ENCODE results near the gene CXCR5. TPM values are rescaled to one million over a fixed set of nuclear protein-coding genes. Genes with fewer than 3 reads are reported as not detected.

CXCR5 gene
- polyA plus RNA-seq, 1 donor (not counting 4 experiments of a cell fraction or from before 2014, with no cell fraction given), result not detected

DNA sequence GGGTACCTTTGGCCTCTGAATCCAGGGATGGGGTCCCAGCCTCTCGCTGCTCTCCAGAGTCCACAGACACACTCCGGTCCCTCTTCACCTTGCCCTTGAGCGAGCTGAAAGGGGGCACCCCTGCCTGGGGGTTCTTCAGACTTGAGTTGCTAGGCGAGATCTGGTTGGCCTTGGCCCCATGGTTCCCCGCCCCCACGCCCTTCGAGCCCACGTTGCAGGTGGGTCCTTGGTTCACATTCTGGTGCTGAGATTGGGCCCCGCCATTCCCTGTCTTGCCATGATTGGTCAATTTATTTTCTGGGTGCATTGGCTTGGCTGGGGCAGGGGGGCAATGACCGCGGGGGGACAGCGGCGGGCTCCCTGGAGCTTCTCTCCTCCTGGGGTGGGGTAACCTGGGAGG is 24.6 kb downstream of the CXCR5 start:
- Histone ChIP-seq H3K4me3 (ENCODE audit: control insufficient read depth in 2 of 3, extremely low read depth in 1 of 3, insufficient read depth in 2 of 3, low read depth in 1 of 3, low read length in 3 of 3) (no peak overlapping the region), H3K9me1 (ENCODE audit: control insufficient read depth, extremely low read depth, insufficient read depth, low read length) (no peaks in the 10 kb centered on the region), H3K79me2 (ENCODE audit: control insufficient read depth, insufficient read depth, low read length) (peaks cover 56% of the 10 kb centered on the region), H3K9me3 (ENCODE audit: control insufficient read depth, low read depth, low read length) (no peaks in the 10 kb centered on the region), H2AFZ (ENCODE audit: control insufficient read depth, low read length) (no peak overlapping the region), H3K4me2 (ENCODE audit: control insufficient read depth, extremely low read depth, insufficient read depth, low read depth, low read length) (no peak overlapping the region), H3K9ac (ENCODE audit: control insufficient read depth, extremely low read depth, insufficient read depth, low read length) (no peak overlapping the region), H3K4me1 (ENCODE audit: control insufficient read depth, extremely low read depth, insufficient read depth, low read length) (peaks cover 56% of the 10 kb centered on the region), H3K36me3 (ENCODE audit: control insufficient read depth in 2 of 2, extremely low read depth in 1 of 2, insufficient read depth in 2 of 2, low read length in 2 of 2) (peaks cover 29 to 39% of the 10 kb centered on the region in 2 experiments), H3K27me3 (ENCODE audit: control insufficient read depth, extremely low read depth, insufficient read depth, low read length) (no peaks in the 10 kb centered on the region), H4K20me1 (ENCODE audit: control insufficient read depth, extremely low read depth, insufficient read depth, low read length) (peaks cover 6% of the 10 kb centered on the region), H3K27ac (ENCODE audit: control insufficient read depth, insufficient read depth, low read length) (no peak overlapping the region)
- dilution Hi-C loops (cut with MboI; ENCODE audit: extremely low pct_ligation_motif_present, low sequenced_read_pairs), result no loop called here
- no peak for DNase-seq (ENCODE audit: low read depth, low spot score)
- TF ChIP-seq EZH2 (IDR thresholded peaks at IDR 0.05; ENCODE audit: low read length), result no peak
- TF ChIP-seq, protein P1, sequence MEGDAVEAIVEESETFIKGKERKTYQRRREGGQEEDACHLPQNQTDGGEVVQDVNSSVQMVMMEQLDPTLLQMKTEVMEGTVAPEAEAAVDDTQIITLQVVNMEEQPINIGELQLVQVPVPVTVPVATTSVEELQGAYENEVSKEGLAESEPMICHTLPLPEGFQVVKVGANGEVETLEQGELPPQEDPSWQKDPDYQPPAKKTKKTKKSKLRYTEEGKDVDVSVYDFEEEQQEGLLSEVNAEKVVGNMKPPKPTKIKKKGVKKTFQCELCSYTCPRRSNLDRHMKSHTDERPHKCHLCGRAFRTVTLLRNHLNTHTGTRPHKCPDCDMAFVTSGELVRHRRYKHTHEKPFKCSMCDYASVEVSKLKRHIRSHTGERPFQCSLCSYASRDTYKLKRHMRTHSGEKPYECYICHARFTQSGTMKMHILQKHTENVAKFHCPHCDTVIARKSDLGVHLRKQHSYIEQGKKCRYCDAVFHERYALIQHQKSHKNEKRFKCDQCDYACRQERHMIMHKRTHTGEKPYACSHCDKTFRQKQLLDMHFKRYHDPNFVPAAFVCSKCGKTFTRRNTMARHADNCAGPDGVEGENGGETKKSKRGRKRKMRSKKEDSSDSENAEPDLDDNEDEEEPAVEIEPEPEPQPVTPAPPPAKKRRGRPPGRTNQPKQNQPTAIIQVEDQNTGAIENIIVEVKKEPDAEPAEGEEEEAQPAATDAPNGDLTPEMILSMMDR (optimal IDR thresholded peaks at IDR 0.05 in 1 of 3, IDR thresholded peaks at IDR 0.05 in 1 of 3, conservative IDR thresholded peaks at IDR 0.05 in 1 of 3; ENCODE audit: extremely low read depth in 1 of 3, insufficient read depth in 2 of 3, low read length in 3 of 3), result no peak
- no peak for FAIRE-seq

DNA sequence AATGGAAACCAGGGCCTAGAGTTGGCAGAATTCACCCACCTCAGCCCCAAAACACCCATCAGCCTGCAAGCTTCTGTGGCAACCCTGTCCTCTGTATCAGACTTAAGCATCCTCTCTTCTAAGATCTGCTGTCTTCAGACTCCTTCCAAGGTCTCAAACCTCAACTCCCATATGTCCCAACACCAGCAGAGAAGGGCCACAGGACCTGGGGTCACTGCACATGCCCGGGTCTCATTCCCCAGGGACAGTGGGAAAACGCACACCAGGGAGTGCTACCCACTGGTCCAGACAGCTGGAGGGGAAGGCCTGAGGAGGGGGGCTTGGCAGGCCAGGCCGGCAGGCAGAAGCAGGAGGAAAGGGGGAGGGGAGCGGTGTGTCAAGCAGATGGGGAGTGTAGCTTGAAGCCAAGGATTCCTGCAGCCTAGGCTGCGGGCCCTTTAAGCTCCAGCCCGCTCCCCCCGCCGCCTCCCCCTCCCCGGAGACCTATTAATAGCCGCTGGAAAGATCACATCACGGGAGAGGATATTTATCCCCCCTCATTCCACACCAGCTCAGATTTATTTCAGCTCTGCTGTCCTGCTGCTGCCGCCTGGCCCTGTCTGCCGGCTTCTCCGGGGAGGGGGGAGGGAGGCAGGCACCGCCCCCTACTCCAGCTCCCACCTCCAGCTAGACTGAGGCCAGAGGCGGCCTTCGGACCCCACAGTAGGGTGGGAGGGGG is 25.4 kb downstream of the CXCR5 start:
- no peaks in the 10 kb centered on the region for H3K9me3 ChIP-seq (ENCODE audit: control insufficient read depth, low read depth, low read length)
- no peaks in the 10 kb centered on the region for H3K9me1 ChIP-seq (ENCODE audit: control insufficient read depth, extremely low read depth, insufficient read depth, low read length)
- dilution Hi-C loops (cut with MboI; ENCODE audit: extremely low pct_ligation_motif_present, low sequenced_read_pairs), result no loop called here
- DNase-seq (ENCODE audit: low read depth, low spot score) (no peak), FAIRE-seq (no peak)
- peaks cover 53% of the 10 kb centered on the region for H3K79me2 ChIP-seq (ENCODE audit: control insufficient read depth, insufficient read depth, low read length)
- H3K36me3 ChIP-seq (ENCODE audit: control insufficient read depth in 2 of 2, extremely low read depth in 1 of 2, insufficient read depth in 2 of 2, low read length in 2 of 2), result peaks cover 24 to 34% of the 10 kb centered on the region in 2 experiments
- no peak overlapping the region for H2AFZ ChIP-seq (ENCODE audit: control insufficient read depth, low read length)
- peak overlapping the region; percentile 79 for H3K4me2 ChIP-seq (ENCODE audit: control insufficient read depth, extremely low read depth, insufficient read depth, low read depth, low read length)
- H3K9ac ChIP-seq (ENCODE audit: control insufficient read depth, extremely low read depth, insufficient read depth, low read length), result peak overlapping the region; percentile 80
- peaks cover 4% of the 10 kb centered on the region for H4K20me1 ChIP-seq (ENCODE audit: control insufficient read depth, extremely low read depth, insufficient read depth, low read length)
- H3K4me1 ChIP-seq (ENCODE audit: control insufficient read depth, extremely low read depth, insufficient read depth, low read length), result peaks cover 64% of the 10 kb centered on the region
- H3K4me3 ChIP-seq (ENCODE audit: control insufficient read depth in 2 of 3, extremely low read depth in 1 of 3, insufficient read depth in 2 of 3, low read depth in 1 of 3, low read length in 3 of 3), result peak overlapping the region; percentile 33 to 62 (median 62)
- peak overlapping the region; percentile 88 for H3K27ac ChIP-seq (ENCODE audit: control insufficient read depth, insufficient read depth, low read length)
- no peak for TF ChIP-seq EZH2 (IDR thresholded peaks at IDR 0.05; ENCODE audit: low read length)
- TF ChIP-seq, protein P1 (optimal IDR thresholded peaks at IDR 0.05 in 1 of 3, IDR thresholded peaks at IDR 0.05 in 1 of 3, conservative IDR thresholded peaks at IDR 0.05 in 1 of 3; ENCODE audit: extremely low read depth in 1 of 3, insufficient read depth in 2 of 3, low read length in 3 of 3), result no peak
- H3K27me3 ChIP-seq (ENCODE audit: control insufficient read depth, extremely low read depth, insufficient read depth, low read length), result no peaks in the 10 kb centered on the region

Measured in keratinocyte (primary cell).